Cerebellar nuclear complex (tissue), 1 donor: ENCODE data around the gene CD300LB.

Experiments
- DNase-seq, 2 experiments: peaks; one replicate each; lab custom pipeline; 2025; lab: John Stamatoyannopoulos, UW

CD300LB gene

GRCh38 chr17:74549343-74549742 lies 18.1 kb upstream of the CD300LB start:
- no peak for DNase-seq

GRCh38 chr17:74547736-74548135 lies 16.5 kb upstream of the CD300LB start:
- no peak for DNase-seq

GRCh38 chr17:74547264-74547663 lies 16.0 kb upstream of the CD300LB start:
- no peak for DNase-seq

GRCh38 chr17:74546586-74546985 lies 15.3 kb upstream of the CD300LB start:
- DNase-seq, result no peak

GRCh38 chr17:74545843-74546230 lies 14.6 kb upstream of the CD300LB start, which contains the start of gene CD300C:
CD300C (minus strand) TSS chr17:74546115; CDS start chr17:74545782, 333 bp downstream.
- no peak for DNase-seq

- DNase-seq, result no peak
Observed at GRCh38 chr17:74544991-74545842, 13.9 kb upstream of the CD300LB start.

GRCh38 chr17:74543891-74544760 lies 12.9 kb upstream of the CD300LB start:
- no peak for DNase-seq

GRCh38 chr17:74543406-74543805 lies 12.1 kb upstream of the CD300LB start:
- DNase-seq, result no peak

GRCh38 chr17:74542727-74543383 lies 11.6 kb upstream of the CD300LB start:
- no peak for DNase-seq

- no peak for DNase-seq
Observed at GRCh38 chr17:74542166-74542565, 10.9 kb upstream of the CD300LB start.

GRCh38 chr17:74541176-74542111 lies 10.2 kb upstream of the CD300LB start:
- DNase-seq, result no peak

GRCh38 chr17:74539281-74539820 lies 8.1 kb upstream of the CD300LB start:
- no peak for DNase-seq

- DNase-seq, result no peak
Observed at GRCh38 chr17:74536890-74537289, 5.6 kb upstream of the CD300LB start.

- DNase-seq, result no peak
Observed at GRCh38 chr17:74532115-74532514, 840 bp upstream of the CD300LB start.

- DNase-seq, result no peak
Observed at GRCh38 chr17:74530831-74531150, 484 bp downstream of the CD300LB start.

- DNase-seq, result no peak
Observed at GRCh38 chr17:74529243-74529642, 2.0 kb downstream of the CD300LB start.

- DNase-seq, result no peak
Observed at GRCh38 chr17:74528491-74529199, 2.6 kb downstream of the CD300LB start.

GRCh38 chr17:74527756-74528155 lies 3.5 kb downstream of the CD300LB start:
- no peak for DNase-seq

GRCh38 chr17:74527081-74527480 lies 4.2 kb downstream of the CD300LB start:
- DNase-seq, result no peak

GRCh38 chr17:74526681-74527080 lies 4.6 kb downstream of the CD300LB start:
- DNase-seq, result no peak
